Activated CD8-positive, alpha-beta T cell treated with anti-CD3 and anti-CD28 coated beads for 36 hours (primary cell): ENCODE data around the gene PLBD2. TPM values are rescaled to one million over a fixed set of nuclear protein-coding genes. Genes with fewer than 3 reads are reported as not detected.

Source experiments
- ATAC-seq: fragments of 200-7000 bp; cut with Tn5 transposase; one replicate; pipeline ENCODE4 v1.10.0; 2021; ENCODE audit warnings: mild to moderate bottlenecking, moderate library complexity
- CTCF ChIA-PET: fragments of 350-600 bp; sonication (Branson Sonifier 250); formaldehyde crosslinking; loops from one replicate; lab custom pipeline; 2021; ENCODE audit warnings: antibody characterized with exemption; lab: Charles Lee
- POLR2A ChIA-PET: fragments of 350-600 bp; sonication (Branson Sonifier 250); formaldehyde crosslinking; loops from one replicate; lab custom pipeline; 2021; ENCODE audit warnings: antibody characterized with exemption; lab: Charles Lee
- DNase-seq: peaks from one replicate; pipeline ENCODE4 v3.0.0-alpha.2; 2020
- H3K27ac Mint-ChIP-seq: one replicate; pipeline ENCODE4 v1.8.0; 2021; ENCODE audit warnings: mild to moderate bottlenecking, mixed read lengths
- H3K27me3 Mint-ChIP-seq: one replicate; pipeline ENCODE4 v1.8.0; 2021; ENCODE audit warnings: mixed read lengths
- H3K36me3 Mint-ChIP-seq: one replicate; pipeline ENCODE4 v1.8.0; 2021; ENCODE audit warnings: low read depth, mixed read lengths
- H3K4me1 Mint-ChIP-seq: one replicate; pipeline ENCODE4 v1.8.0; 2021; ENCODE audit warnings: low read depth, mixed read lengths
- H3K4me3 Mint-ChIP-seq: one replicate; pipeline ENCODE4 v1.8.0; 2021; ENCODE audit warnings: mild to moderate bottlenecking, moderate library complexity, mixed read lengths
- H3K9me3 Mint-ChIP-seq: one replicate; pipeline ENCODE4 v1.8.0; 2021; ENCODE audit warnings: mixed read lengths
- intact Hi-C: fragments of 100-400 bp; cut with micrococcal nuclease; formaldehyde crosslinking; loops from one replicate; pipeline ENCODE4 v1.10.0; 2022
- total RNA-seq, 2 experiments: library from RNA; stranded (reverse); gene quantifications; one replicate each; pipeline ENCODE4 v1.2.3, GENCODE V29; 2021
- TF ChIP-seq, protein P1 (sequence below): fragments of 200-600 bp; IDR thresholded peaks from one replicate; pipeline ENCODE4 v1.8.0; 2022; ENCODE audit warnings: antibody characterized with exemption, mild to moderate bottlenecking

The PLBD2 gene
- total RNA-seq, 2 experiments from 2014 or later: 13.5 to 13.9 TPM

DNA sequence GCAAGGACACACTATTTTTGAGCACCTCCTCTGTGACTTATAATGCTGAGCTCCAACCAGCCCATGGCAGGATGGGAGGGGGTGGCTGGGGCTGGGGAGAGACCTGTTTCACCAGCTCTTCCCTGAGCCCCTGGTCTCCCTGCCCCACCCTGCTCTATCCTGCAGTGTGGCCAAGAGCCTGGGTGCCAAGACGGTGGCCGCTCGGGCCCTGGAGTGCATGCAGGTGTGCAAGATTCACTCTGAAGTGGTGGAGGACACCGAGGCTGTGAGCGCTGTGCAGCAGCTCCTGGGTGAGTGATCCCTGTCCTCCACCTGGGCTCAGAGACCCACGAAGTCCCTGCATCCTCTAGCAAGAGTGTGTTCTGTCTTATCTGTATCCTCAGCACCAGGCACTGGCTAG is 78.2 kb downstream of the PLBD2 start:
- H3K36me3 Mint-ChIP-seq: no peaks in the 10 kb centered on the region
- DNase-seq: no peak
- TF ChIP-seq, protein P1, sequence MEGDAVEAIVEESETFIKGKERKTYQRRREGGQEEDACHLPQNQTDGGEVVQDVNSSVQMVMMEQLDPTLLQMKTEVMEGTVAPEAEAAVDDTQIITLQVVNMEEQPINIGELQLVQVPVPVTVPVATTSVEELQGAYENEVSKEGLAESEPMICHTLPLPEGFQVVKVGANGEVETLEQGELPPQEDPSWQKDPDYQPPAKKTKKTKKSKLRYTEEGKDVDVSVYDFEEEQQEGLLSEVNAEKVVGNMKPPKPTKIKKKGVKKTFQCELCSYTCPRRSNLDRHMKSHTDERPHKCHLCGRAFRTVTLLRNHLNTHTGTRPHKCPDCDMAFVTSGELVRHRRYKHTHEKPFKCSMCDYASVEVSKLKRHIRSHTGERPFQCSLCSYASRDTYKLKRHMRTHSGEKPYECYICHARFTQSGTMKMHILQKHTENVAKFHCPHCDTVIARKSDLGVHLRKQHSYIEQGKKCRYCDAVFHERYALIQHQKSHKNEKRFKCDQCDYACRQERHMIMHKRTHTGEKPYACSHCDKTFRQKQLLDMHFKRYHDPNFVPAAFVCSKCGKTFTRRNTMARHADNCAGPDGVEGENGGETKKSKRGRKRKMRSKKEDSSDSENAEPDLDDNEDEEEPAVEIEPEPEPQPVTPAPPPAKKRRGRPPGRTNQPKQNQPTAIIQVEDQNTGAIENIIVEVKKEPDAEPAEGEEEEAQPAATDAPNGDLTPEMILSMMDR: no peak

DNA sequence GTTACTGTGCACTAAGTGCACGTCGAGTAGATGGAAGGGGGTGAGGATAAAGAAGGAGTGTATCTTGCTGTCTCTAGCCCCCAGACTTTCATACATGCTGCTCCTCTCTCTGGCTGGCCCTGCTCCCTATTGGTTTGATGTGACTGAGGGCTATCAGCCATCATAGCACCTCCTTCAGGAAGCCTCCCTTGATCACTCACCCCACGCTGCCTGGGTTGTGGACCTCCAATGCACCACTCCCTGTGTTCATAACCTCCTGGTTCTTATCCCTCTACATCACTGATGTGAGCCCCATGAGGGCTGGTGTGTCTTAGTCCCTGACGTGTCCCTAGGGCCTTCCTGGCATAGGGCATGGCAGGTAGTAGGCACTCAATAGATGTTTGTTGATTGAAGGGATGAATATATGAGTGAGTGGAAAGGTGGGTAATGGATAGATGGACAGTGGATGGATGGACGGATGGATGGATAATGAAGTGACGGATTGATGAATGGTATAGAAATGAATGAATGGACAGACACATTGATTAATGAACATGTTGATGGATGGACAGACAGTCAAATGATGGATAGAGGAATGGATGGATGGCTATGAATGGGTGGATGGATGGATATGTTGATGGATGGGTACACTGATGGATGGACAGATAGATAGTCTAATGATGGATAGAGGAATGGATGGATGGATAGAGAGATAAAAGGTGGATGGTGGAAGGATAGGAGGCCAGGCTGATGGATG is 78.8 kb downstream of the PLBD2 start:
- H3K27me3 Mint-ChIP-seq: peaks cover 5% of the 10 kb centered on the region

More for the DNA sequence above, 78.2 kb downstream of the PLBD2 start:
- Mint-ChIP-seq H3K4me3 (no peak overlapping the region), H3K27me3 (peaks cover 5% of the 10 kb centered on the region), H3K27ac (no peak overlapping the region), H3K9me3 (no peaks in the 10 kb centered on the region), H3K4me1 (no peaks in the 10 kb centered on the region)
- CTCF ChIA-PET: no interaction called here
- intact Hi-C loops: no loop called here
- no peak for ATAC-seq
- POLR2A ChIA-PET: no interaction called here

DNA sequence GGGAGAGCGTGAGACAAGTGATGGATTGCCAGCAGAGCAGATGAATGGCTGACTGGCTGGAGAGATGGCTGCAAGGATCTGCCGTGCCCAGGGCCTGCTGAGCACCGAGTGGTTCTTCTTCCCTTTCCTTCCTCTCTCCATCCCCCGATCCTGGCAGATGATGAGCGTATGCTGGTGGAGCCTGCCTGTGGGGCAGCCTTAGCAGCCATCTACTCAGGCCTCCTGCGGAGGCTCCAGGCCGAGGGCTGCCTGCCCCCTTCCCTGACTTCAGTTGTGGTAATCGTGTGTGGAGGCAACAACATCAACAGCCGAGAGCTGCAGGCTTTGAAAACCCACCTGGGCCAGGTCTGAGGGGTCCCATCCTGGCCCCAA is 79.3 kb downstream of the PLBD2 start:
- ATAC-seq: no peak
- TF ChIP-seq, protein P1: no peak
- ChIA-PET POLR2A (no interaction called here), CTCF (no interaction called here)
- no peaks in the 10 kb centered on the region for H3K9me3 Mint-ChIP-seq
- H3K36me3 Mint-ChIP-seq: no peaks in the 10 kb centered on the region
- intact Hi-C loops: no loop called here
- no peak overlapping the region for H3K27ac Mint-ChIP-seq
- no peak for DNase-seq
- no peaks in the 10 kb centered on the region for H3K4me1 Mint-ChIP-seq
- peaks cover 5% of the 10 kb centered on the region for H3K27me3 Mint-ChIP-seq
- no peak overlapping the region for H3K4me3 Mint-ChIP-seq

More for the DNA sequence above, 78.8 kb downstream of the PLBD2 start:
- H3K27ac Mint-ChIP-seq: no peak overlapping the region
- no peak overlapping the region for H3K4me3 Mint-ChIP-seq
- H3K9me3 Mint-ChIP-seq: no peaks in the 10 kb centered on the region
- intact Hi-C loops: no loop called here
- no peaks in the 10 kb centered on the region for H3K36me3 Mint-ChIP-seq
- ChIA-PET CTCF (no interaction called here), POLR2A (no interaction called here)
- ATAC-seq (no peak), DNase-seq (no peak)
- H3K4me1 Mint-ChIP-seq: no peaks in the 10 kb centered on the region
- TF ChIP-seq, protein P1: no peak

DNA sequence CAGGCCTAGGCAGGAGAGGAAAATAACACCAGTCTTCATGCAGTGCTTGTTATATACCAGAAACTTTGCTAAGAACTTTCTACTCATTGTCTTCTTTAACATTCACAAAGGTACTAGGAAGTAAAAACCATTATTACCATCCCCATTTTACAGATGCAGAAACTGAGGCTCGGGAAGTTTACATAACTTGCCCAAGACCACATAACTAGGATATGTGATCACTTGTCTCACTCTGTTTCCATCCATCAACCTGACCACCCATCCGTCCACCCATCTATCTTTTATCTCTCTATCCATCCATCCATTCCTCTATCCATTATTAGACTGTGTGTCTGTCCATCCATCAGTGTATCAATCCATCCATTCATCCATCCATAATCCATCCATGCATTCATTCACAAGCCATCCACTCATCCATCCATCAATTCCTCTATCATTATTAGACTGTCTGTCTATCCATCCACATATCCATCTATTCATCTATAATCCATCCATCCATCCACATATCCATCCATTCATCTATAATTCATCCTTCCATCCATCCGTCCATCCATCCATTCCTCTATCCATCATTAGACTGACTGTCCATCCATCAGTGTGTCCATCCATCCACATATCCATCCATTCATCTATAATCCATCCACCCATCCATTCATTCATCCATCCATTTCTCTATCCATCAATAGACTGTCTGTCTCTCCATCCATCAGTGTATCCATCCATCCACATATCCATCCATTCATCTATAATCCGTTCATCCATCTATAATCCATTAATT is 80.3 kb downstream of the PLBD2 start:
- ChIA-PET POLR2A (no interaction called here), CTCF (no interaction called here)
- ATAC-seq (no peak), DNase-seq (no peak)
- peaks cover 8% of the 10 kb centered on the region for H3K27me3 Mint-ChIP-seq
- no peaks in the 10 kb centered on the region for H3K9me3 Mint-ChIP-seq
- TF ChIP-seq, protein P1: no peak
- no peaks in the 10 kb centered on the region for H3K36me3 Mint-ChIP-seq
- intact Hi-C loops: no loop called here
- no peaks in the 10 kb centered on the region for H3K4me1 Mint-ChIP-seq
- H3K4me3 Mint-ChIP-seq: no peak overlapping the region
- H3K27ac Mint-ChIP-seq: no peak overlapping the region

DNA sequence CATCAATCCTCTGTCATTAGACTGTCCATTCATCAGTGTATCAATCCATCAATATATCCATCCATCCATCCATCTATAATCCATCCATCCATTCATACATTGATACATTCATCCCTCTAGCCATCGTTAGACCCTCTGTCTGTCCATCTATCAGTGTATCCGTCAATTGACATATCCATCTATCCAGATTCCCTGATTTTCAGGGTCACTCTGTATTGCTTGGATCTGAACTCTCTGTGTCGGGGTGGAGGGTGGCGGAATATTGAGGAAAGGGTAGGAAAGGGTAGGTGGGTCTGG is 80.9 kb downstream of the PLBD2 start:
- H3K9me3 Mint-ChIP-seq: no peaks in the 10 kb centered on the region
- DNase-seq: no peak

More for the DNA sequence above, 80.9 kb downstream of the PLBD2 start:
- ChIA-PET CTCF (no interaction called here), POLR2A (no interaction called here)
- Mint-ChIP-seq H3K27ac (no peak overlapping the region), H3K27me3 (peaks cover 8% of the 10 kb centered on the region), H3K4me3 (no peak overlapping the region), H3K36me3 (no peaks in the 10 kb centered on the region), H3K4me1 (no peaks in the 10 kb centered on the region)
- TF ChIP-seq, protein P1: no peak
- ATAC-seq: no peak
- intact Hi-C loops: no loop called here
